Parathyroid adenoma (tissue), 2 donors: Measurements from ENCODE around the gene STIM1.

ENCODE experiments used
- H2AFZ ChIP-seq: fragments of 300-600 bp; sonication (generic); one replicate; pipeline ENCODE4 v1.7.0; 2017; ENCODE audit warnings: antibody characterized with exemption, mild to moderate bottlenecking
- H3K27ac ChIP-seq: fragments of 300-600 bp; sonication (generic); one replicate; pipeline ENCODE4 v1.7.0; 2017
- H3K27me3 ChIP-seq: fragments of 300-600 bp; sonication (generic); one replicate; pipeline ENCODE4 v1.7.0; 2017; ENCODE audit warnings: low read length; ENCODE audit not compliant: control insufficient read depth, insufficient read depth
- H3K36me3 ChIP-seq: fragments of 300-600 bp; sonication (generic); one replicate; pipeline ENCODE4 v1.7.0; 2017; ENCODE audit warnings: low read length; ENCODE audit not compliant: control insufficient read depth, insufficient read depth
- H3K4me1 ChIP-seq: fragments of 300-600 bp; sonication (generic); one replicate; pipeline ENCODE4 v1.7.0; 2017; ENCODE audit warnings: control low read depth
- H3K4me2 ChIP-seq: fragments of 300-600 bp; sonication (generic); one replicate; pipeline ENCODE4 v1.7.0; 2017; ENCODE audit warnings: low read length
- H3K4me3 ChIP-seq: fragments of 300-600 bp; sonication (generic); one replicate; pipeline ENCODE4 v1.7.0; 2017; ENCODE audit warnings: low read depth, low read length
- H3K79me2 ChIP-seq: fragments of 300-600 bp; sonication (generic); one replicate; pipeline ENCODE4 v1.7.0; 2017; ENCODE audit warnings: control low read depth
- H3K9ac ChIP-seq: fragments of 300-600 bp; sonication (generic); one replicate; pipeline ENCODE4 v1.7.0; 2017; ENCODE audit warnings: mild to moderate bottlenecking
- H3K9me3 ChIP-seq: fragments of 300-600 bp; sonication (generic); one replicate; pipeline ENCODE4 v1.7.0; 2017; ENCODE audit warnings: low read length; ENCODE audit not compliant: control insufficient read depth
- CTCF ChIP-seq: fragments of 300-600 bp; sonication (generic); IDR thresholded peaks from one replicate; pipeline ENCODE4 v1.7.0; 2017; ENCODE audit warnings: antibody characterized with exemption, mild to moderate bottlenecking
- donor health status: primary hyperparathyroidism.

STIM1 gene

DNA sequence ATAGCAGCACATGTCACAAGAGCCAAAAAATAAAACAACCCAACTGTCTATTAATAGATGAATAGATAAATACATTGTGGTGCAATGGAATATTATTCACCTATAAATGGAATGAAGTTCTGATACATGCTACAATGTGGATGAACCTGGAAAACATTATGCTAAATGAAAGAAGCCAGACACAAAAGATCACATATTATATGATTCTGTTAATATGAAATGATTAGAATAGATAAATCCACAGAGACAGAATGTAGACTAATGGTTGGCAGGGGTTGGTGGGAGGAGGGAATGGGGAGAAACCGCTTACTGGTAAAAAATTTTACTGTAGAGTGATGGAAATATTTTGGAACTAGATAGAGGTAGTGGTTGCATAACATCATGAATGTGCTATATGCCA, 206.2 kb downstream of the STIM1 start:
- Histone ChIP-seq H3K36me3 (no peaks in the 10 kb centered on the region), H3K4me2 (no peak overlapping the region), H3K27ac (no peak overlapping the region), H3K9me3 (no peaks in the 10 kb centered on the region), H2AFZ (no peak overlapping the region), H3K79me2 (no peaks in the 10 kb centered on the region), H3K4me1 (no peaks in the 10 kb centered on the region), H3K4me3 (no peak overlapping the region), H3K9ac (no peak overlapping the region), H3K27me3 (no peaks in the 10 kb centered on the region)
- no peak for TF ChIP-seq CTCF

- no peak overlapping the region for H2AFZ ChIP-seq
- no peak for TF ChIP-seq CTCF
These were observed 207.9 kb downstream of the STIM1 start for GRCh38 chr11:4063348-4063747.

GRCh38 chr11:4064278-4064955, 209.0 kb downstream of the STIM1 start:
- H3K79me2 ChIP-seq = no peaks in the 10 kb centered on the region
- no peak overlapping the region for H3K27ac ChIP-seq
- no peaks in the 10 kb centered on the region for H3K27me3 ChIP-seq
- H3K4me1 ChIP-seq = no peaks in the 10 kb centered on the region
- H3K4me3 ChIP-seq = no peak overlapping the region
- TF ChIP-seq CTCF = no peak
- H2AFZ ChIP-seq = no peak overlapping the region
- no peak overlapping the region for H3K9ac ChIP-seq
- H3K36me3 ChIP-seq = no peaks in the 10 kb centered on the region
- no peak overlapping the region for H3K4me2 ChIP-seq
- no peaks in the 10 kb centered on the region for H3K9me3 ChIP-seq

More at GRCh38 chr11:4063348-4063747, 207.9 kb downstream of the STIM1 start:
- H3K27me3 ChIP-seq = no peaks in the 10 kb centered on the region
- no peak overlapping the region for H3K4me3 ChIP-seq
- no peak overlapping the region for H3K27ac ChIP-seq
- H3K4me2 ChIP-seq = no peak overlapping the region
- H3K9me3 ChIP-seq = no peaks in the 10 kb centered on the region
- H3K79me2 ChIP-seq = no peaks in the 10 kb centered on the region
- no peaks in the 10 kb centered on the region for H3K36me3 ChIP-seq
- H3K4me1 ChIP-seq = no peaks in the 10 kb centered on the region
- no peak overlapping the region for H3K9ac ChIP-seq

DNA sequence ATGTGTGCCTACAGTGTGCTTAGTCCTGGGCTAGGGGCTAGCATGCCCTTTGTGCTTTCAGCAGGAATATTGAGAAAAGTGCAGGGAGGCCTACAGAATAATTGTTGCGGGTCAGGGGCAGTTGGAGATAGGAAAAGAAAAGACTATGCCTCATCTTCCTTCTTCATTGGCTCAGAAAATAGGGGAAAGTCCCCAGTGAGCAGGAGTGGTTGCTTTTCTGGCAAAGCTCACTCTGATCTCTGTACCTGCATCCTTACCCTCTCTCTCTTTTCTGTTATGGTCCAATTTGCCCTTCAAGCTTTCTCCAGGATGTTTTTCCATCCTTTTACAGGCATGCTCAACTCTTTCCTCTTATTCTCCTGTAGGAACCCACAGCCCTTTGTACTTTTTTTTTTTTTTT, 209.6 kb downstream of the STIM1 start:
- Histone ChIP-seq H3K4me2 (no peak overlapping the region), H3K79me2 (no peaks in the 10 kb centered on the region), H2AFZ (no peak overlapping the region), H3K9ac (no peak overlapping the region), H3K4me1 (no peaks in the 10 kb centered on the region), H3K4me3 (no peak overlapping the region), H3K27me3 (no peaks in the 10 kb centered on the region), H3K27ac (no peak overlapping the region), H3K36me3 (no peaks in the 10 kb centered on the region), H3K9me3 (no peaks in the 10 kb centered on the region)
- no peak for TF ChIP-seq CTCF
